HL-60 (cell line): ENCODE data around the gene TRDMT1.

ENCODE experiments used
- DNase-seq, 2 experiments: peaks; one replicate each; pipeline ENCODE4 v3.0.0-alpha.2; 2010 to 2020; ENCODE audit warnings: low read depth in 1 of 2, low spot score in 1 of 2
- H3K27ac ChIP-seq: fragments of 250-450 bp; sonication (Bioruptor Pico); replicated peaks from 2 replicates; pipeline ENCODE4 v1.5.1; 2020; ENCODE audit warnings: mild to moderate bottlenecking, moderate library complexity
- H3K27me3 ChIP-seq: fragments of 250-450 bp; sonication (Bioruptor Pico); 2 replicates; pipeline ENCODE4 v1.5.1; 2021; ENCODE audit warnings: mild to moderate bottlenecking, moderate library complexity; ENCODE audit not compliant: insufficient read depth, poor library complexity, severe bottlenecking
- H3K4me3 ChIP-seq: replicated peaks from 2 replicates; pipeline ENCODE4 v1.5.1; 2011; ENCODE audit warnings: mild to moderate bottlenecking, control low read depth, low read length; ENCODE audit not compliant: insufficient read depth
- GABPA ChIP-seq: IDR thresholded peaks from 2 replicates; pipeline ENCODE4 v1.6.1; 2012; ENCODE audit warnings: low read depth
- POLR2AphosphoS5 ChIP-seq: IDR thresholded peaks from 2 replicates; pipeline ENCODE4 v1.6.1; 2012; ENCODE audit warnings: low read depth
- SPI1 ChIP-seq: IDR thresholded peaks from 2 replicates; pipeline ENCODE4 v1.6.1; 2012; ENCODE audit warnings: low read depth, mild to moderate bottlenecking, borderline replicate concordance
- TF ChIP-seq, protein P1 (sequence below): IDR thresholded peaks from 2 replicates; pipeline ENCODE4 v1.6.1; 2012; ENCODE audit warnings: low read depth; ENCODE audit not compliant: insufficient replicate concordance
- TF ChIP-seq, protein P2 (sequence below): IDR thresholded peaks from one replicate; pipeline ENCODE4 v1.5.1; 2011; ENCODE audit warnings: low read length, control low read depth, inconsistent platforms; ENCODE audit not compliant: insufficient read depth

The TRDMT1 gene

DNA sequence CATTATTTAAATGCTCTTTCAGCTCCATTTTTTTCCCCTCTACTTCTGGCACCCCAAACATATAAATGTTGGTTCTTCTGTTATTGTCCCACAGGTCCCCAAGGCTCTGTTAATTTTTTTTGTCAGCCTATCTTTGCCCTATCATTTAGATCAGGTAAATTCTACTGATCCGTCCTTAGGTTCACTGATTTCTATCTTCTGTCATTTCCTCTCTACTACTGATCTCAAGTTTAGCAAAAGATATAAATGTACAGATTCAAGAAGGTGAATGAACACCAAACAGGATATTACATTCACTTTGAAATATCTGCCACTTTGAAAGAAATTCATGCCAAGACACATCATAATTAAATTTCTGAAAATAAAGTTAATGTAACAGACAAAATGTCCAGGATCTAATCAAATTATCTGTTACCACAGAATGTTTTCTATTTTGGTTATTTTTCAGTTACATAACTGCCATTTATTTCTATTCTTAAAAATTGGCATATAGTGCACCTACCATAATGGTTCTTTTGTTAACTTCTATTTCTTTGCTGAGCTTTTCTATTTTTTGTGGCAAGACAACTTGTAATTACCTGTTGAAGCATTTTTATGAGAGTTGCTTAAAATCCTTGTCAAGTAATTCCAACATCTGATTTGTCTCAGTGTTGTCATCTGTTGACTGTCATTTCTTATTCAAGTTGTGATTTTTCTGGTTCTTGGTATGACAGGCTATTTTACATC is 59.8 kb downstream of the TRDMT1 start:
- no peaks in the 10 kb centered on the region for H3K27me3 ChIP-seq
- TF ChIP-seq, protein P1, sequence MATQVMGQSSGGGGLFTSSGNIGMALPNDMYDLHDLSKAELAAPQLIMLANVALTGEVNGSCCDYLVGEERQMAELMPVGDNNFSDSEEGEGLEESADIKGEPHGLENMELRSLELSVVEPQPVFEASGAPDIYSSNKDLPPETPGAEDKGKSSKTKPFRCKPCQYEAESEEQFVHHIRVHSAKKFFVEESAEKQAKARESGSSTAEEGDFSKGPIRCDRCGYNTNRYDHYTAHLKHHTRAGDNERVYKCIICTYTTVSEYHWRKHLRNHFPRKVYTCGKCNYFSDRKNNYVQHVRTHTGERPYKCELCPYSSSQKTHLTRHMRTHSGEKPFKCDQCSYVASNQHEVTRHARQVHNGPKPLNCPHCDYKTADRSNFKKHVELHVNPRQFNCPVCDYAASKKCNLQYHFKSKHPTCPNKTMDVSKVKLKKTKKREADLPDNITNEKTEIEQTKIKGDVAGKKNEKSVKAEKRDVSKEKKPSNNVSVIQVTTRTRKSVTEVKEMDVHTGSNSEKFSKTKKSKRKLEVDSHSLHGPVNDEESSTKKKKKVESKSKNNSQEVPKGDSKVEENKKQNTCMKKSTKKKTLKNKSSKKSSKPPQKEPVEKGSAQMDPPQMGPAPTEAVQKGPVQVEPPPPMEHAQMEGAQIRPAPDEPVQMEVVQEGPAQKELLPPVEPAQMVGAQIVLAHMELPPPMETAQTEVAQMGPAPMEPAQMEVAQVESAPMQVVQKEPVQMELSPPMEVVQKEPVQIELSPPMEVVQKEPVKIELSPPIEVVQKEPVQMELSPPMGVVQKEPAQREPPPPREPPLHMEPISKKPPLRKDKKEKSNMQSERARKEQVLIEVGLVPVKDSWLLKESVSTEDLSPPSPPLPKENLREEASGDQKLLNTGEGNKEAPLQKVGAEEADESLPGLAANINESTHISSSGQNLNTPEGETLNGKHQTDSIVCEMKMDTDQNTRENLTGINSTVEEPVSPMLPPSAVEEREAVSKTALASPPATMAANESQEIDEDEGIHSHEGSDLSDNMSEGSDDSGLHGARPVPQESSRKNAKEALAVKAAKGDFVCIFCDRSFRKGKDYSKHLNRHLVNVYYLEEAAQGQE = no peak
- no peak for TF ChIP-seq SPI1
- no peak for TF ChIP-seq GABPA
- TF ChIP-seq, protein P2, sequence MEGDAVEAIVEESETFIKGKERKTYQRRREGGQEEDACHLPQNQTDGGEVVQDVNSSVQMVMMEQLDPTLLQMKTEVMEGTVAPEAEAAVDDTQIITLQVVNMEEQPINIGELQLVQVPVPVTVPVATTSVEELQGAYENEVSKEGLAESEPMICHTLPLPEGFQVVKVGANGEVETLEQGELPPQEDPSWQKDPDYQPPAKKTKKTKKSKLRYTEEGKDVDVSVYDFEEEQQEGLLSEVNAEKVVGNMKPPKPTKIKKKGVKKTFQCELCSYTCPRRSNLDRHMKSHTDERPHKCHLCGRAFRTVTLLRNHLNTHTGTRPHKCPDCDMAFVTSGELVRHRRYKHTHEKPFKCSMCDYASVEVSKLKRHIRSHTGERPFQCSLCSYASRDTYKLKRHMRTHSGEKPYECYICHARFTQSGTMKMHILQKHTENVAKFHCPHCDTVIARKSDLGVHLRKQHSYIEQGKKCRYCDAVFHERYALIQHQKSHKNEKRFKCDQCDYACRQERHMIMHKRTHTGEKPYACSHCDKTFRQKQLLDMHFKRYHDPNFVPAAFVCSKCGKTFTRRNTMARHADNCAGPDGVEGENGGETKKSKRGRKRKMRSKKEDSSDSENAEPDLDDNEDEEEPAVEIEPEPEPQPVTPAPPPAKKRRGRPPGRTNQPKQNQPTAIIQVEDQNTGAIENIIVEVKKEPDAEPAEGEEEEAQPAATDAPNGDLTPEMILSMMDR = no peak
- TF ChIP-seq POLR2AphosphoS5 = no peak
- no peak overlapping the region for H3K4me3 ChIP-seq
- no peak overlapping the region for H3K27ac ChIP-seq
- no peak for DNase-seq

DNA sequence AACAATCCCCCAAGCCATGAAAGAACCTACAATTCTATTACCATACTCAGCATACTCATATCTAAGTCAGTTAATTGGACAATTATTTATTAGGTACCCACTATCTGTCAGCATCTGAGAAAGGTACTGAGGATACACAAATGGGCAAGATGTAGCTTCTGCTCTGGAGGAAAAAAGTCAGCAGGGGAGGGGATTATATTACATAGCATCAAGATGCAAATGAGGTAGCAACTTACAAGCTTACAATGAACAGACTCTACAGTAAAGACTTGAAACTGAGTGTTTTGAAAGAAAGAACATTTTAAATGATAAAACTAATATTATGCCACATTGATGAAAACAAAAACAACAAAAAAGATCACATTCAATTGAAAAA is 61.1 kb downstream of the TRDMT1 start:
- no peak for TF ChIP-seq SPI1
- no peak for TF ChIP-seq POLR2AphosphoS5
- TF ChIP-seq, protein P2 = no peak
- TF ChIP-seq GABPA = no peak
- TF ChIP-seq, protein P1 = no peak
- H3K27me3 ChIP-seq = no peaks in the 10 kb centered on the region
- H3K27ac ChIP-seq = no peak overlapping the region
- DNase-seq = no peak
- no peak overlapping the region for H3K4me3 ChIP-seq

DNA sequence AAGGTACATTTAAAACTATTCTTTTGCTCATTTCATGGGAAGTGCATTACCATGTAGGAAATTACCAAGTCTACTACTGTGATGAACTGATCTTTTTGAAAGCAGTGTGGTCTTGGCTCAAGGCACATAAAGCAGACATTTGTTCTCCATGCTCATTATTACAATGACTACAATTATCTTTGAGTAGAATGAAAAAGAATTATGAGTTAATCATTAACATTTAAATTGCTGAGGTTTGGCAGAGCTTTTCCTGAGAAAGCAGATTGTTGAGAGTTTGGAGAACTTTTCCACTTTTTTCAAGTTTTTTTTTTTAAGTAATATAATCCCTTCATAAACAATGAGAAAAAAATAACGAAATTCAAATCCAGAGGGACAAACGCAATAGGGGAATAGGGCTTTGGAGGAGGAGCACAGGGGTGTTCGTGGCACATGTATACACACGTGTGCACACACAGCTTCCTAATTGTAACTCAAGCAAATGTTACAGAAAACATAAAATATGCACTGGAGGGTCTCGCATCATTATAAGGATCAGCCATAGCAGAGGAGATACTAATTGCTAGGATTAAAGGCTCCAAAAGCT is 62.9 kb downstream of the TRDMT1 start:
- DNase-seq = no peak
- TF ChIP-seq SPI1 = no peak
- no peak for TF ChIP-seq POLR2AphosphoS5
- TF ChIP-seq, protein P2 = no peak
- TF ChIP-seq, protein P1 = no peak
- no peak for TF ChIP-seq GABPA
- Histone ChIP-seq H3K27ac (no peak overlapping the region), H3K4me3 (no peak overlapping the region), H3K27me3 (no peaks in the 10 kb centered on the region)
